ENCODE results near the gene STK25. TPM values are rescaled to one million over a fixed set of nuclear protein-coding genes. Genes with fewer than 3 reads are reported as not detected.

Gene STK25
- total RNA-seq, 1 donor from 2014 or later, result 211 TPM

DNA sequence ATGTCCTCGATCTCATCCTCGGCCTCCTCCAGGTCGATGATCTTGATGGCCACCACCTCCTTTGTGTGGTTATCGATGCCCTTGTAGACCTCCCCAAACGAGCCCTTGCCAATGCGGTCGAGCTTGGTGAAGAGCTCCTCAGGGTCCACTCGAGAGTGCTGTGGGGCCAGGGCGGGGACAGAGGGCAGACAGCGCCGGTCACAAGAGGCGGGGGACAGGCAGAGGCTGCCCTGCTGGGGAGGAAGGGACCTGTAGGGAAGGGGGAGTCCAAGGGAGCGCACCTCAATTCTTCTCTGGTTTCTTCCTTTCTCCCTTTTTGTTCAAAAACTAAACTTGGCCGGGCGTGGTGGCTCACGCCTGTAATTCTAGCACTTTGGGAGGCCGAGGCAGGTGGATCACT is 6.8 kb downstream of the STK25 start:
- FAIRE-seq (no peak), DNase-seq (ENCODE audit: low read depth) (no peak)
- H3K9ac ChIP-seq (ENCODE audit: low read length), result no peak overlapping the region
- TF ChIP-seq, protein P1, sequence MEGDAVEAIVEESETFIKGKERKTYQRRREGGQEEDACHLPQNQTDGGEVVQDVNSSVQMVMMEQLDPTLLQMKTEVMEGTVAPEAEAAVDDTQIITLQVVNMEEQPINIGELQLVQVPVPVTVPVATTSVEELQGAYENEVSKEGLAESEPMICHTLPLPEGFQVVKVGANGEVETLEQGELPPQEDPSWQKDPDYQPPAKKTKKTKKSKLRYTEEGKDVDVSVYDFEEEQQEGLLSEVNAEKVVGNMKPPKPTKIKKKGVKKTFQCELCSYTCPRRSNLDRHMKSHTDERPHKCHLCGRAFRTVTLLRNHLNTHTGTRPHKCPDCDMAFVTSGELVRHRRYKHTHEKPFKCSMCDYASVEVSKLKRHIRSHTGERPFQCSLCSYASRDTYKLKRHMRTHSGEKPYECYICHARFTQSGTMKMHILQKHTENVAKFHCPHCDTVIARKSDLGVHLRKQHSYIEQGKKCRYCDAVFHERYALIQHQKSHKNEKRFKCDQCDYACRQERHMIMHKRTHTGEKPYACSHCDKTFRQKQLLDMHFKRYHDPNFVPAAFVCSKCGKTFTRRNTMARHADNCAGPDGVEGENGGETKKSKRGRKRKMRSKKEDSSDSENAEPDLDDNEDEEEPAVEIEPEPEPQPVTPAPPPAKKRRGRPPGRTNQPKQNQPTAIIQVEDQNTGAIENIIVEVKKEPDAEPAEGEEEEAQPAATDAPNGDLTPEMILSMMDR (IDR thresholded peaks at IDR 0.05; ENCODE audit: insufficient read depth, low read depth, low read length), result no peak
- no peak for TF ChIP-seq EZH2 (IDR thresholded peaks at IDR 0.05; ENCODE audit: insufficient read depth, low read length)
- Mint-ChIP-seq H3K36me3 (ENCODE audit: low read depth, unreplicated experiment) (peaks cover 22% of the 10 kb centered on the region), H3K4me1 (ENCODE audit: low read depth, unreplicated experiment) (peaks cover 15% of the 10 kb centered on the region), H3K9me3 (ENCODE audit: unreplicated experiment) (no peaks in the 10 kb centered on the region), H3K4me3 (ENCODE audit: unreplicated experiment) (no peak overlapping the region), H3K27me3 (ENCODE audit: low read depth, unreplicated experiment) (no peaks in the 10 kb centered on the region), H3K27ac (ENCODE audit: unreplicated experiment) (no peak overlapping the region)
- no peak overlapping the region for H3K4me3 ChIP-seq (ENCODE audit: insufficient read depth, low read depth, low read length)
- H3K4me1 ChIP-seq (ENCODE audit: insufficient read depth, low read length), result peaks cover under 1% of the 10 kb centered on the region
- no peak overlapping the region for H2AFZ ChIP-seq (ENCODE audit: low read depth, low read length)
- H3K27me3 ChIP-seq (ENCODE audit: insufficient read depth, low read length), result no peaks in the 10 kb centered on the region
- H3K9me3 ChIP-seq (ENCODE audit: insufficient read depth, low read depth, low read length), result no peaks in the 10 kb centered on the region
- H3K27ac ChIP-seq (ENCODE audit: low read depth, low read length), result no peak overlapping the region
- no peak overlapping the region for H3K4me2 ChIP-seq (ENCODE audit: low read length)
- peaks cover 82% of the 10 kb centered on the region for H4K20me1 ChIP-seq (ENCODE audit: insufficient read depth, low read length)
- H3K79me2 ChIP-seq (ENCODE audit: insufficient read depth, low read length), result peaks cover 69% of the 10 kb centered on the region
- H3K36me3 ChIP-seq (ENCODE audit: insufficient read depth, low read length), result peaks cover 5% of the 10 kb centered on the region

DNA sequence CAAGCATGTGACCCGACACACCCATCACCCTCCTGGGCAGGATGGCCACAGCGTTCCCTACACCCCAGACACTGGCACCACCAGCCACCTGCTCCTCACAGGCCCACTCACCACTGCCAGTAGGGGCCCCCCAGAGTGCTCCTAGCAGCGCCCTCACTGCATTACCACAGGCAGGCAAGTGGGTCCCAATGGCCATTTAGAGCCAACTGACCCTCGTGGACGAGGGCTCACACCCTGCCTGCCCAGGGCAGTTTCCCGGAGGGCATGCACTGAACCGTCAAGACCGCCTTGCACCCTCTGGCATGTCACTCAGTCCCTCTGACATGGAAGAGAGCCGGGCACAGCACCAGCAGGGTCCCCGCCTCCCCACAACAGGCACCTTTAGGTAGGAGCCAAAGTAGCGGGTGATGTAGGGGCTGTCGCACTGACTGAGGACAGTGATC is 7.3 kb downstream of the STK25 start:
- no peak overlapping the region for H3K9ac ChIP-seq (ENCODE audit: low read length)
- Mint-ChIP-seq H3K27me3 (ENCODE audit: low read depth, unreplicated experiment) (no peaks in the 10 kb centered on the region), H3K4me3 (ENCODE audit: unreplicated experiment) (no peak overlapping the region), H3K36me3 (ENCODE audit: low read depth, unreplicated experiment) (peaks cover 23% of the 10 kb centered on the region), H3K9me3 (ENCODE audit: unreplicated experiment) (no peaks in the 10 kb centered on the region), H3K27ac (ENCODE audit: unreplicated experiment) (no peak overlapping the region), H3K4me1 (ENCODE audit: low read depth, unreplicated experiment) (peaks cover 11% of the 10 kb centered on the region)
- H3K36me3 ChIP-seq (ENCODE audit: insufficient read depth, low read length), result peaks cover 5% of the 10 kb centered on the region
- H3K27ac ChIP-seq (ENCODE audit: low read depth, low read length), result no peak overlapping the region
- TF ChIP-seq, protein P1 (IDR thresholded peaks at IDR 0.05; ENCODE audit: insufficient read depth, low read depth, low read length), result no peak
- TF ChIP-seq EZH2 (IDR thresholded peaks at IDR 0.05; ENCODE audit: insufficient read depth, low read length), result no peak
- peaks cover 65% of the 10 kb centered on the region for H3K79me2 ChIP-seq (ENCODE audit: insufficient read depth, low read length)
- no peaks in the 10 kb centered on the region for H3K9me3 ChIP-seq (ENCODE audit: insufficient read depth, low read depth, low read length)
- no peak overlapping the region for H2AFZ ChIP-seq (ENCODE audit: low read depth, low read length)
- FAIRE-seq (no peak), DNase-seq (ENCODE audit: low read depth) (no peak)
- H3K4me2 ChIP-seq (ENCODE audit: low read length), result no peak overlapping the region
- H3K4me3 ChIP-seq (ENCODE audit: insufficient read depth, low read depth, low read length), result no peak overlapping the region
- no peaks in the 10 kb centered on the region for H3K4me1 ChIP-seq (ENCODE audit: insufficient read depth, low read length)
- no peaks in the 10 kb centered on the region for H3K27me3 ChIP-seq (ENCODE audit: insufficient read depth, low read length)
- H4K20me1 ChIP-seq (ENCODE audit: insufficient read depth, low read length), result peaks cover 77% of the 10 kb centered on the region

DNA sequence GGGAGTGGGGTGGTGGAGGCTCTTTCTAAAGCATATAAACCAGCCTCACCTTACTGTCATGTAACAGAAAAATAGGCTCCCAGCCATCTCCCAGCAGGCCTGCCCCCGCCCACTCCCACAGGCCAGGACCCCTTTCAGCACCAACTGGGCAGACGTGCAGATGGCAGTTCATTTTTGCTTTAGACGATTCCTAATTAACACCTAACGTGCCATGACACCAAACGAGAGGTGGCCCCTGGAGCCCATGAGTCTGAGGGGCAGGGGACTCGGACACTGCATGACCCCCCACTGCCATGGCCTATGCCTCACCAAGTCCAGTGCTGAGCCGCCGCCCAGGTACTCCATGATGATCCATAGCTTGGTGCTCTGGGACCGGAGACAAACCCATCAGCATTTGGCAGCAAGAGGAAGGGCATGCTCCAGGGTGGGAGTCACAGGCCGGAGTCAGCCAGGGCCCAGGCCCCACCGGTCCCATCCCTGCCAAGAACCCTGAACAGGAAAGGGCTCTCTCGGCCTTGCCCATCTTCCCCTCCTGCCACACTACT is 7.9 kb downstream of the STK25 start:
- DNase-seq (ENCODE audit: low read depth) (no peak), FAIRE-seq (no peak)
- Mint-ChIP-seq H3K36me3 (ENCODE audit: low read depth, unreplicated experiment) (peaks cover 23% of the 10 kb centered on the region), H3K4me1 (ENCODE audit: low read depth, unreplicated experiment) (peaks cover 6% of the 10 kb centered on the region), H3K4me3 (ENCODE audit: unreplicated experiment) (no peak overlapping the region), H3K27me3 (ENCODE audit: low read depth, unreplicated experiment) (no peaks in the 10 kb centered on the region), H3K27ac (ENCODE audit: unreplicated experiment) (no peak overlapping the region), H3K9me3 (ENCODE audit: unreplicated experiment) (no peaks in the 10 kb centered on the region)
- TF ChIP-seq, protein P1 (IDR thresholded peaks at IDR 0.05; ENCODE audit: insufficient read depth, low read depth, low read length), result no peak
- H3K4me3 ChIP-seq (ENCODE audit: insufficient read depth, low read depth, low read length), result no peak overlapping the region
- no peaks in the 10 kb centered on the region for H3K4me1 ChIP-seq (ENCODE audit: insufficient read depth, low read length)
- peaks cover 59% of the 10 kb centered on the region for H3K79me2 ChIP-seq (ENCODE audit: insufficient read depth, low read length)
- H3K9ac ChIP-seq (ENCODE audit: low read length), result no peak overlapping the region
- H2AFZ ChIP-seq (ENCODE audit: low read depth, low read length), result no peak overlapping the region
- no peak overlapping the region for H3K4me2 ChIP-seq (ENCODE audit: low read length)
- H3K27ac ChIP-seq (ENCODE audit: low read depth, low read length), result no peak overlapping the region
- peaks cover 71% of the 10 kb centered on the region for H4K20me1 ChIP-seq (ENCODE audit: insufficient read depth, low read length)
- peaks cover 5% of the 10 kb centered on the region for H3K36me3 ChIP-seq (ENCODE audit: insufficient read depth, low read length)
- H3K9me3 ChIP-seq (ENCODE audit: insufficient read depth, low read depth, low read length), result no peaks in the 10 kb centered on the region
- H3K27me3 ChIP-seq (ENCODE audit: insufficient read depth, low read length), result no peaks in the 10 kb centered on the region
